OCI-LY1 (cell line): ENCODE measurements around the gene PCA3.

ENCODE experiments used
- CTCF ChIP-seq: fragments of 200-600 bp; sonication (generic), shearing (Covaris generic); IDR thresholded peaks from 2 replicates; pipeline ENCODE4 v1.5.1; 2017; ENCODE audit warnings: mild to moderate bottlenecking, antibody characterized with exemption, low read length, moderate library complexity, mixed read lengths
- EZH2 ChIP-seq: fragments of 200-600 bp; sonication (generic), shearing (Covaris generic); IDR thresholded peaks from 2 replicates; pipeline ENCODE4 v1.8.0; 2017; ENCODE audit warnings: borderline replicate concordance, mixed run types, mild to moderate bottlenecking, antibody characterized with exemption, low read length, moderate library complexity, mixed read lengths

- TF ChIP-seq CTCF (no peak), EZH2 (no peak)
These were observed 21.3 kb downstream of the PCA3 start for GRCh38 chr9:76785501-76785900.
